Activated CD8-positive, alpha-beta memory T cell treated with anti-CD3 and anti-CD28 coated beads, Interleukin-2, amount 10 ng/mL, durations not matched to agents 7 days and 5 days (primary cell): Measurements from ENCODE around the gene LRRC7. TPM values are rescaled to one million over a fixed set of nuclear protein-coding genes. Genes with fewer than 3 reads are reported as not detected.
"Not testable (repeated sequence)": the region's sequence is repeated elsewhere in the genome, so short reads cannot be mapped to it uniquely, and the experiment has no call there.

Source experiments
- ATAC-seq: fragments of 150-1000 bp; cut with Tn5 transposase; one replicate; pipeline ENCODE4 v1.10.0; 2021; ENCODE audit warnings: moderate library complexity
- CTCF ChIA-PET: fragments of 350-600 bp; sonication (Branson Sonifier 250); formaldehyde crosslinking; loops from one replicate; lab custom pipeline; 2021; ENCODE audit warnings: antibody characterized with exemption; lab: Charles Lee
- DNase-seq: peaks from one replicate; pipeline ENCODE4 v3.0.0-alpha.2; 2020
- H3K27ac Mint-ChIP-seq: one replicate; pipeline ENCODE4 v1.8.0; 2021; ENCODE audit warnings: mild to moderate bottlenecking, mixed read lengths
- H3K27me3 Mint-ChIP-seq: one replicate; pipeline ENCODE4 v1.8.0; 2021; ENCODE audit warnings: mixed read lengths
- H3K36me3 Mint-ChIP-seq: one replicate; pipeline ENCODE4 v1.8.0; 2021; ENCODE audit warnings: mild to moderate bottlenecking, mixed read lengths
- H3K4me1 Mint-ChIP-seq: one replicate; pipeline ENCODE4 v1.8.0; 2021; ENCODE audit warnings: mixed read lengths
- H3K4me3 Mint-ChIP-seq: one replicate; pipeline ENCODE4 v1.8.0; 2021; ENCODE audit warnings: mild to moderate bottlenecking, moderate library complexity, mixed read lengths
- H3K9me3 Mint-ChIP-seq: one replicate; pipeline ENCODE4 v1.8.0; 2022; ENCODE audit warnings: low read depth, mixed read lengths
- total RNA-seq, 2 experiments: library from RNA; stranded (reverse); gene quantifications; one replicate each; pipeline ENCODE4 v1.2.3, GENCODE V29; 2021

The LRRC7 gene
- total RNA-seq, 2 experiments from 2014 or later = not detected

- DNase-seq (no peak), ATAC-seq (no peak)
- Mint-ChIP-seq H3K27ac (no peak overlapping the region), H3K27me3 (no peaks in the 10 kb centered on the region), H3K4me1 (no peaks in the 10 kb centered on the region), H3K9me3 (peaks cover 8% of the 10 kb centered on the region), H3K36me3 (no peaks in the 10 kb centered on the region), H3K4me3 (no peak overlapping the region)
- CTCF ChIA-PET = no interaction called here
Observed at GRCh38 chr1:69847670-69848069, 279.9 kb downstream of the LRRC7 start.

DNA sequence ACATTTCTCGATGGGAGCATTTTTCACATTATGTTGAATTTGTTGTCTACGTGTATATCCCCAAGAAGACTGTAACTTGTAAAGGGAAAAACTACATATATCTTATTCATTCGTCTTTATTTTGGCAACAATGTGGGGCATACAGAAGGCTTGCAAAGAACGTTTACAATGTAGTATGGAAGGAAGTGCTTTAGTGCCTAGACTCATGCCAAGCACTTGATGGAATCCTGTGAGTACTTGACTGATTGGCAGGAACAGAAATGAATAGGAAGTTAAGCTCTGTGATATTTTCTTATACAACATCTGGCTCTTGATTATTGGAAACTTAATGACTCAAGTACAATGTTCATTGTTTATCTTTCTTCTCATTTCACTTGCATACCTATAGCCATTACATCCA lies 284.4 kb downstream of the LRRC7 start:
- CTCF ChIA-PET = no interaction called here
- Mint-ChIP-seq H3K36me3 (no peaks in the 10 kb centered on the region), H3K27ac (no peak overlapping the region), H3K27me3 (no peaks in the 10 kb centered on the region), H3K4me1 (no peaks in the 10 kb centered on the region), H3K9me3 (peaks cover 3% of the 10 kb centered on the region), H3K4me3 (no peak overlapping the region)
- DNase-seq (no peak), ATAC-seq (no peak)

DNA sequence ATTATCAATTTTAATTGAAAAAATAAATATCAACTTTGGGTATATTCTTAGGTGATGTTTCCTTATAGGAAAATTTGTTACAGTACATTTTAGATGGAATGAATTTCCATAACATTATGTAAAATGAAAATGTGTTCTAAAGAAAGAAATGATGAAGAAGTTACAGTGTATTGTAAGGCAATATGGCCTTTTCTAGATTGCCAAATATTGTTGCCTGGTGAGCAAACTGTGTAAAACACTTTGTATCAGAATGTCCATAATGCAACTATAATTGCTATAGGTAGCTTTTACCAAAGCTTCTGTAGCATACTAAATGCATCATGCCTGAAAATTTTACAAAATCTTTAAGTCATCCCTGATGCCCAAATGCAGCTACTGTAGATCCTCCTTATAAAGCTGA lies 285.0 kb downstream of the LRRC7 start:
- CTCF ChIA-PET = no interaction called here
- Mint-ChIP-seq H3K9me3 (no peaks in the 10 kb centered on the region), H3K4me1 (no peaks in the 10 kb centered on the region), H3K27me3 (no peaks in the 10 kb centered on the region), H3K36me3 (no peaks in the 10 kb centered on the region), H3K4me3 (no peak overlapping the region), H3K27ac (no peak overlapping the region)
- no peak for DNase-seq
- ATAC-seq = no peak

- H3K36me3 Mint-ChIP-seq = no peaks in the 10 kb centered on the region
- DNase-seq (no peak), ATAC-seq (no peak)
- no peaks in the 10 kb centered on the region for H3K4me1 Mint-ChIP-seq
- H3K27ac Mint-ChIP-seq = no peak overlapping the region
- H3K4me3 Mint-ChIP-seq = no peak overlapping the region
- no peaks in the 10 kb centered on the region for H3K9me3 Mint-ChIP-seq
- CTCF ChIA-PET = no interaction called here
- no peaks in the 10 kb centered on the region for H3K27me3 Mint-ChIP-seq
Observed at GRCh38 chr1:69858534-69858933, 290.8 kb downstream of the LRRC7 start.

DNA sequence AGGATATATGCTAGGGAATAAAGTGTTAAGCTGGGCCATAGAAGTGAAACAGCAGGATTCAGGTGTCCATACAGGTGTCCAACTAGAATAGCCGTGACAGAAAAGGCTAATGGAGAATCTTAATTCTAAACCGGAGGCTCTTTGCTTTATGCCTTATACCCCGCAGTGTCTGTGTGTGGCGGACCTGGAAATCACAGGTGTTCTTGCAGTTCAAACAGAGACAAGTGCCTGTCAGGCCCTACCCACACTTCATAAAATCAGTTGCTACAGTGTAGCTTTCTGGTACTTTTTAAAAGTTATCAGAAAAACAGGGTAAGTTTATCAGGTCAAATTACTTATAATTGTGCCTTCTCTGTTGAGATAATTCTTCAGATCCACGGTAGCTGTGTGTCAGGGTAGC lies 293.9 kb downstream of the LRRC7 start:
- H3K27me3 Mint-ChIP-seq = no peaks in the 10 kb centered on the region
- no peaks in the 10 kb centered on the region for H3K4me1 Mint-ChIP-seq
- H3K4me3 Mint-ChIP-seq = no peak overlapping the region
- no peak overlapping the region for H3K27ac Mint-ChIP-seq
- DNase-seq (no peak), ATAC-seq (no peak)
- no peaks in the 10 kb centered on the region for H3K36me3 Mint-ChIP-seq
- CTCF ChIA-PET = no interaction called here
- no peaks in the 10 kb centered on the region for H3K9me3 Mint-ChIP-seq

DNA sequence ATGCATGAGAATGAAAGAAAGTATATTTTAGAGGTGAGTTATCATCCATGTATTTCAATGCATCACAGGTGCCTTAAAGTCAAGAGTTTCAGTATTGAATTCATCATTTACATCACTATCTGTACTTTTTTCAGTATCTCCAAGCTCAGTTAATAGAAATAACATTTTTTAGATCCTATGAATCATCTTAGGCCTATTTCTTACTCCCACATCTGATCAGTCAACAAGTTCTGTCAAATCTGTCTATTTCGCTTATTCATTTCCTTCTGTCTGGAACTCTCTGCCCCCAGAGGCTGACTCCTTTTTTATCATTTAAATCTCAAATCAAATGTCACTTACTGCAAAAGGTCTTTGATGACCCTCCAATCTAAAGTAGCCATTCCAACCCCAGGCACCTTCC lies 295.2 kb downstream of the LRRC7 start:
- Mint-ChIP-seq H3K27me3 (no peaks in the 10 kb centered on the region), H3K4me1 (no peaks in the 10 kb centered on the region), H3K27ac (no peak overlapping the region), H3K9me3 (no peaks in the 10 kb centered on the region), H3K4me3 (no peak overlapping the region), H3K36me3 (no peaks in the 10 kb centered on the region)
- no peak for ATAC-seq
- DNase-seq = no peak
- CTCF ChIA-PET = no interaction called here

GRCh38 chr1:69863704-69864103 lies 296.0 kb downstream of the LRRC7 start:
- ATAC-seq (no peak), DNase-seq (no peak)
- Mint-ChIP-seq H3K4me1 (no peaks in the 10 kb centered on the region), H3K27ac (no peak overlapping the region), H3K36me3 (no peaks in the 10 kb centered on the region), H3K4me3 (no peak overlapping the region), H3K27me3 (no peaks in the 10 kb centered on the region), H3K9me3 (no peaks in the 10 kb centered on the region)
- CTCF ChIA-PET = no interaction called here

GRCh38 chr1:69871412-69871811 lies 303.7 kb downstream of the LRRC7 start:
- H3K36me3 Mint-ChIP-seq = no peaks in the 10 kb centered on the region

DNA sequence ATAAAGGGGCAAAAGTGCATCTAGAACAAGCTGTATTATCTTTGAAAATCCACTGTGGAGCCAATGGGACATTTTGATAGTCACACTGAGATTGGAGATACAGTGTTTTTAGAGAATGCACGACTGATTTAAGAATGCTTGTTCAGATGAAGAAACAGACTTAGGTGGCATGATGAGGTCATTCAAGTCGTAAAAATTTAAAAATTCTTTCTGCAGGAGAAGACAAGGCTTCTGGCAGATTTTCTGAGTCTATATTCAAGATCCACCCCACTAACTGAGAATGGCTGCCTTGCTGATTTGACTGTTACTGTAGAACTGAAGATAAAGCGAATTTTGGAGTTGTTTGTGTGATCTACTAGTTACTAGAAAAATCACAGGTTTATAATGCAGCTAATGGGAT lies 310.6 kb downstream of the LRRC7 start:
- H3K4me1 Mint-ChIP-seq = no peaks in the 10 kb centered on the region
- H3K36me3 Mint-ChIP-seq = no peaks in the 10 kb centered on the region
- H3K4me3 Mint-ChIP-seq = no peak overlapping the region
- H3K27ac Mint-ChIP-seq = no peak overlapping the region
- H3K27me3 Mint-ChIP-seq = no peaks in the 10 kb centered on the region
- peaks cover 10% of the 10 kb centered on the region for H3K9me3 Mint-ChIP-seq
- CTCF ChIA-PET = no interaction called here
- ATAC-seq (no peak), DNase-seq (no peak)

More at GRCh38 chr1:69871412-69871811, 303.7 kb downstream of the LRRC7 start:
- H3K27me3 Mint-ChIP-seq = no peaks in the 10 kb centered on the region
- H3K4me1 Mint-ChIP-seq = no peaks in the 10 kb centered on the region
- DNase-seq (no peak), ATAC-seq (no peak)
- H3K9me3 Mint-ChIP-seq = peaks cover 2% of the 10 kb centered on the region
- CTCF ChIA-PET = no interaction called here
- H3K4me3 Mint-ChIP-seq = no peak overlapping the region
- no peak overlapping the region for H3K27ac Mint-ChIP-seq

DNA sequence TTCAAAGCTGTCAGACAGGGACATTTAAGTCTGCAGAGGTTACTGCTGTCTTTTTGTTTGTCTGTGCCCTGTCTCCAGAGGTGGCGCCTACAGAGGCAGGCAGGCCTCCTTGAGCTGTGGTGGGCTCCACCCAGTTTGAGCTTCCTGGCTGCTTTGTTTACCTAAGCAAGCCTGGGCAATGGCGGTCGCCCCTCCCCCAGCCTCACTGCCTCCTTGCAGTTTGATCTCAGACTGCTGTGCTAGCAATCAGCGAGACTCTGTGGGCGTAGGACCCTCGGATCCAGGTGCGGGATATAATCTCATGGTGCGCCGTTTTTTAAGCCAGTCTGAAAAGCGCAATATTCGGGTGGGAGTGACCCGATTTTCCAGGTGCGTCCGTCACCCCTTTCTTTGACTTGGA lies 320.3 kb downstream of the LRRC7 start:
- H3K4me1 Mint-ChIP-seq, H3K9me3 Mint-ChIP-seq, H3K36me3 Mint-ChIP-seq, DNase-seq, CTCF ChIA-PET, H3K27me3 Mint-ChIP-seq, H3K4me3 Mint-ChIP-seq, H3K27ac Mint-ChIP-seq, ATAC-seq: not testable (repeated sequence)

DNA sequence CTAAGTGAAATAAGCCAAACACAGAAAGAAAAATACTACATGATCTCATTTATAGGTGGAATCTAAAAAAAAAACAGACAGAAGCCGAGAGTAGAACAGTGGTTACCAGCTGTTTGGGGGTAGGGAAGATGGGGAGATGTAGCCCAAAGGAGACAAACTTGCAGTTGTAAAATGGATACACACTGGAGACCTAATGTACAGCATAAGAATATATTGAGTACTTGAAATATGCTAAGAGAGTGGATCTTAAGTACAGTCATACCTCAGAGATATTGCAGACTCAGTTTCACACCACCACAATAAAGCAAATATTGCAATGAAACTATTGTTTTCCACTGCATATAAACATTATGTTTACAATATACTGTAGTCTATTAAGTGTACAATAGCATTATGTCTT lies 320.9 kb downstream of the LRRC7 start:
- H3K4me3 Mint-ChIP-seq = no peak overlapping the region
- no peak overlapping the region for H3K27ac Mint-ChIP-seq
- no peaks in the 10 kb centered on the region for H3K36me3 Mint-ChIP-seq
- DNase-seq (no peak), ATAC-seq (no peak)
- H3K9me3 Mint-ChIP-seq = peaks cover 8% of the 10 kb centered on the region
- no peaks in the 10 kb centered on the region for H3K27me3 Mint-ChIP-seq
- H3K4me1 Mint-ChIP-seq = no peaks in the 10 kb centered on the region
- CTCF ChIA-PET = no interaction called here

DNA sequence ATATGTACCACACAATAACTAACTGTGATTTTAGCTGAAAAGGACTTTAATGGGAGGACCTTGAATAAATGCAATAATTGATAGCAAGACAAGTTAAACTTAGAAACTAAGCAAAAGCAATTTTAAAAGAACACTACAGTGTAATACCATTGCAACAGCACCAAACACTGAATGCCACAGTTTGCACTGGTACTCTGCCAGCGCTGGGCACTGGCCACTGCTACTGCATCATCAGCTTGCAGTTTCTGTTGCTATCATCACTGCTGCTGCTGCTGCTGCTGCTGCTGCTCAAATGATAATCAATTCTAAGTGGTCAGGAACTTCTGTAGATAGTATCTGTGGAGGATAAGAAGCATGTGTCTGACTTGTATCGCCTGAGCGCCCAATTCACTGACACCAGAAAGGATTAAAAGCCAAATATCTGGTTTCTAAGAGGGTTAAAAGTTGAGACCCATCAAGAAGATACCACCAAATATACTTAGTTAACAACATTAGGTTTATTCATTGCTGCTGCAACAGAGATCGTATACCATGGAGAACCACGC lies 330.8 kb downstream of the LRRC7 start:
- peaks cover 2% of the 10 kb centered on the region for H3K9me3 Mint-ChIP-seq
- no peaks in the 10 kb centered on the region for H3K27me3 Mint-ChIP-seq
- DNase-seq = no peak
- H3K4me3 Mint-ChIP-seq = no peak overlapping the region
- CTCF ChIA-PET = no interaction called here
- no peak for ATAC-seq
- no peaks in the 10 kb centered on the region for H3K4me1 Mint-ChIP-seq
- H3K36me3 Mint-ChIP-seq = no peaks in the 10 kb centered on the region
- no peak overlapping the region for H3K27ac Mint-ChIP-seq

- Mint-ChIP-seq H3K27me3 (no peaks in the 10 kb centered on the region), H3K27ac (no peak overlapping the region), H3K4me3 (no peak overlapping the region), H3K4me1 (no peaks in the 10 kb centered on the region), H3K36me3 (no peaks in the 10 kb centered on the region), H3K9me3 (no peaks in the 10 kb centered on the region)
- CTCF ChIA-PET = no interaction called here
- no peak for DNase-seq
- ATAC-seq = no peak
Observed at GRCh38 chr1:69911301-69911801, 343.6 kb downstream of the LRRC7 start.

- H3K27ac Mint-ChIP-seq = no peak overlapping the region
- no peaks in the 10 kb centered on the region for H3K4me1 Mint-ChIP-seq
- DNase-seq (no peak), ATAC-seq (no peak)
- H3K27me3 Mint-ChIP-seq = no peaks in the 10 kb centered on the region
- H3K4me3 Mint-ChIP-seq = no peak overlapping the region
- CTCF ChIA-PET = no interaction called here
- no peaks in the 10 kb centered on the region for H3K36me3 Mint-ChIP-seq
- no peaks in the 10 kb centered on the region for H3K9me3 Mint-ChIP-seq
Observed at GRCh38 chr1:69913977-69914376, 346.3 kb downstream of the LRRC7 start.
